NB4 (cell line): ENCODE measurements around the gene IFIH1.

ENCODE experiments used
- DNase-seq: peaks from one replicate; pipeline ENCODE4 v3.0.0; 2010; ENCODE audit warnings: low read depth
- H3K4me3 ChIP-seq: one replicate; pipeline ENCODE4 v1.5.1; 2011; ENCODE audit warnings: mild to moderate bottlenecking, low read depth, low read length, moderate library complexity
- MAX ChIP-seq: IDR thresholded peaks from 2 replicates; pipeline ENCODE4 v1.6.1; 2011; ENCODE audit warnings: low read depth, low read length
- MYC ChIP-seq: IDR thresholded peaks from 2 replicates; pipeline ENCODE4 v1.6.1; 2011; ENCODE audit warnings: low read depth, low read length
- POLR2A ChIP-seq: IDR thresholded peaks from 2 replicates; pipeline ENCODE4 v1.6.1; 2011; ENCODE audit warnings: mild to moderate bottlenecking; ENCODE audit not compliant: insufficient read length; ENCODE audit errors: extremely low read depth
- TF ChIP-seq, protein P1 (sequence below): IDR thresholded peaks from one replicate; pipeline ENCODE4 v1.5.1; 2012; ENCODE audit warnings: low read depth, low read length

The IFIH1 gene

GRCh38 chr2:162243294-162243693 lies 75.2 kb downstream of the IFIH1 start, which contains the start of gene FAP:
Gene FAP (minus strand): TSS chr2:162243445. CDS start chr2:162243327, 118 bp downstream.
- TF ChIP-seq MAX (no peak), MYC (no peak), POLR2A (no peak)
- TF ChIP-seq, protein P1, sequence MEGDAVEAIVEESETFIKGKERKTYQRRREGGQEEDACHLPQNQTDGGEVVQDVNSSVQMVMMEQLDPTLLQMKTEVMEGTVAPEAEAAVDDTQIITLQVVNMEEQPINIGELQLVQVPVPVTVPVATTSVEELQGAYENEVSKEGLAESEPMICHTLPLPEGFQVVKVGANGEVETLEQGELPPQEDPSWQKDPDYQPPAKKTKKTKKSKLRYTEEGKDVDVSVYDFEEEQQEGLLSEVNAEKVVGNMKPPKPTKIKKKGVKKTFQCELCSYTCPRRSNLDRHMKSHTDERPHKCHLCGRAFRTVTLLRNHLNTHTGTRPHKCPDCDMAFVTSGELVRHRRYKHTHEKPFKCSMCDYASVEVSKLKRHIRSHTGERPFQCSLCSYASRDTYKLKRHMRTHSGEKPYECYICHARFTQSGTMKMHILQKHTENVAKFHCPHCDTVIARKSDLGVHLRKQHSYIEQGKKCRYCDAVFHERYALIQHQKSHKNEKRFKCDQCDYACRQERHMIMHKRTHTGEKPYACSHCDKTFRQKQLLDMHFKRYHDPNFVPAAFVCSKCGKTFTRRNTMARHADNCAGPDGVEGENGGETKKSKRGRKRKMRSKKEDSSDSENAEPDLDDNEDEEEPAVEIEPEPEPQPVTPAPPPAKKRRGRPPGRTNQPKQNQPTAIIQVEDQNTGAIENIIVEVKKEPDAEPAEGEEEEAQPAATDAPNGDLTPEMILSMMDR = no peak
- DNase-seq = no peak
- H3K4me3 ChIP-seq = no peak within 1 kb of the TSS

GRCh38 chr2:162242586-162243280 lies 75.8 kb downstream of the IFIH1 start:
- H3K4me3 ChIP-seq = no peak overlapping the region
- TF ChIP-seq MYC = no peak
- no peak for TF ChIP-seq MAX
- TF ChIP-seq, protein P1 = no peak
- TF ChIP-seq POLR2A = no peak
- DNase-seq = no peak

DNA sequence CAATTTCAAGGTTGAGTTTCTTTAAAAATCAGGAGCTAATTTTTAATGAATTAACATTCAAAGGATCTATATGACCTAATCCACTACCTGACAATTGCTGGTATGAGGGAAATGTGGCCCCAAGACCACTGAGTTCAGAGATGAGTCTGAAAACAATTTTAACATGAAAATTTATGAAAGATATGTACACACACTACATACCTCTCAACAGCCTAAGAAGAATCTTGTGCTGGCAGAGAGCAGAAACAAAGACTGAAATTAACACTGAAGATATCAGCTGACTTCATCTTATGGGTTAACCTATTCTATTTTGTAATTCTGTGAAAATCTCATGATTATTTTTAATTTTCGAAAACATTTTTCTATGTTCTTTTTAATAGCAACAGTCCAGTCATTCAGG lies 76.9 kb downstream of the IFIH1 start:
- no peak for TF ChIP-seq MAX
- no peak for TF ChIP-seq POLR2A
- TF ChIP-seq MYC = no peak
- TF ChIP-seq, protein P1 = no peak
- DNase-seq = no peak
- H3K4me3 ChIP-seq = no peak overlapping the region

DNA sequence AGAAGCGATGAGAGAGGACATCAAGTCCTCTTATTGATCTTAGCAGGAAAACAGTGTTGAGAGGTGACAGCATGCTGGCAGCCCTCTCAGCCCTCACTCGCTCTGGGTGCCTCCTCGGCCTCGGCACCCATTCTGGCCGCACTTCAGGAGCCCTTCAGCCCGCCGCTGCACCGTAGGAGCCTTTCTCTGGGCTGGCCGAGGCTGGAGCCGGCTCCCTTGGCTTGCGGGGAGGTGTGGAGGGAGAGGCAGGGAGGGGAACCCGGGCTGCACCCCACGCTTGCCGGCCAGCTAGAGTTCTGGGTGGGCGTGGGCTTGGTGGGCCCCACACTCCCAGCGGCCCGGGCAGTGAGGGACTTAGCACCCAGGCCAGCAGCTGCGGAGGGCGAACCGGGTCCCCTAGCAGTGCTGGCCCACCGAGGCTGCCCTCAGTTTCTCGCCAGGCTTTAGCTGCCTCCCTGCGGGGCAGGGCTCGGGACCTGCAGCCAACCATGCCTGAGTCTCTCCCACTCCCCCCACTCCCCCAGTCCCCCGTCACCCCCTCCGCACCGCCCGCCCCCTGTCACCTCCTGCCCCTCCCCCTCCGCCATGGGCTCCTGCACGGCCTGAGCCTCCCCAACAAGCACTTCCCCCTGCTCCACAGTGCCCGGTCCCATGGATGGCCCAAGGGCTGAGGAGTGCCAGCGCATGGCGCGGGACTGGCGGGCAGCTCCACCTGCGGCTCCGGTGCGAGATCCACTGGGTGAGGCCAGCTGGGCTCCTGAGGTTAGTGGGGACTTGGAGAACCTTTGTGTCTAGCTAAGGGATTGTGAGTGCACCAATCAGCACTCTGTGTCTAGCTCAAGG lies 83.6 kb downstream of the IFIH1 start:
- no peak for DNase-seq
- TF ChIP-seq MYC (no peak), MAX (no peak), POLR2A (no peak)
- TF ChIP-seq, protein P1 = no peak
- H3K4me3 ChIP-seq = no peak overlapping the region

- TF ChIP-seq MAX = no peak
- TF ChIP-seq, protein P1 = no peak
- no peak overlapping the region for H3K4me3 ChIP-seq
- peak; percentile 95 for DNase-seq
Measured at GRCh38 chr2:162233197-162233596, 85.3 kb downstream of the IFIH1 start.
